NOMO-1 treated with DMSO at 0.1 percent for 48 hours (cell line): ENCODE data around the gene KHNYN.
A peak's percentile ranks its signal among the peaks of the same experiment; 100 is the strongest.

Experiments used
- DNase-seq: peaks from one replicate; lab custom pipeline; 2025; ENCODE audit not compliant: unreplicated experiment; lab: John Stamatoyannopoulos, UW

KHNYN gene

DNA sequence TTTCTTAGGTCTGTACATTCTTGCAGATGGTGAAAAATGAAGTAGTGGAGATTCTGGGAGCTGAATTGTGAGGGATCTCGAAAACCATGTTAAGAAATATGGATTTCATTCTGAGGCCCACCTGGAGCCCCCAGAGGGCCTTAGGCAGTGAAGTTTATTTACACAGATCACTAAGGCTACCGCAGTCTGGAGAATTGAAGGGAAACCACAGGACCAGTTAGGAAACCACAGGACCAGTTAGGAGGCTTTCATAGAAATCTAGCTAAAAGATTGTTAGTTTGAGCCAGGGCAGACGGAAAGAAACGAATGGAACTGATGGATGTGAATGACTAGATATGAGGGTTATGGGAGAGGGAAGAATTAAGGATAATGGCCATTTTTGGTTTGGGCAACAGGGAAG, 7.5 kb upstream of the KHNYN start:
- DNase-seq = no peak

DNA sequence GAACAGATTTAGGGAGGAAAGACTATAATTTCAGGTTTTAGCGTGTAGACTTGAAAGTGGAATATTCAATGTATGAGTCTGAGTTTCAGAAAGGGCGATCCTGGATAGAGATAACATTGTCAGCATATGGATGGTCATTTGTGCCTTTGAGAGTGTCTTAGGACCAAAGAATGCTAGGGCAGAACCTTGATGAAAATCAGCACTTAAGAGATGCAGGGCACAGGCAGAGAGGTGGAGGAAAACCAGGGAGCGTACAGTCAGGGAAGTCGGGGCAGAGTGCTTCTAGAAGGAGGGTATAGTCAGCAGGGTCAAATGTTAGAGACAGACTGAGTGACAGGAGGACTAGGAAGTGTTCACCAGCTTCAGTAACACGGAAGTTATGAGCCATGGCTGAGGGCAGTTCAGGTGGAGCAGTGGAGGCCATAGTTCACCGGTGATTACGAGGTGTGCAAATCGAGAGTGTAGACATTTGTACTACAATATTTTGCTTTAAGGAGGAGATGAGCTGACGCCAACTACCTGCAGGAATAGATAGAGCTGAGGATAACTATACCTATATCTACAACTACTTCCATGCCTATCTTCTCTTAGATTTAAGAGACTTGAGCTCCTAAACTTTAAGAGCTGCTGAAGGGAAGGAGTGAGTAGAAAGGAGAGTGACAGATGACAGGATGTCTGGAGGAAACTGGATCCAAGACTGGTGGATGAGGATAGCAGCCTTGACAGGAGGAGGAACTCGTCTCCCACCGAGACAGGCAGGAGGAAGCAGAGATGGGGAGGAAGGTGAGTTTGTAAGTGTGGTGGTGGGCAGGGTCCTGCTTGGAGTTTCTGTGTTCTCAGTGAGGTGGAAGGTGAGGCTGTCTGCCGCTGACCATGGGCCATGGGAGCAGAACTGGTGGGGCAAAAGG, 6.8 kb upstream of the KHNYN start:
- DNase-seq = no peak

GRCh38 chr14:24425704-24426103, 4.0 kb upstream of the KHNYN start:
- DNase-seq = no peak

DNA sequence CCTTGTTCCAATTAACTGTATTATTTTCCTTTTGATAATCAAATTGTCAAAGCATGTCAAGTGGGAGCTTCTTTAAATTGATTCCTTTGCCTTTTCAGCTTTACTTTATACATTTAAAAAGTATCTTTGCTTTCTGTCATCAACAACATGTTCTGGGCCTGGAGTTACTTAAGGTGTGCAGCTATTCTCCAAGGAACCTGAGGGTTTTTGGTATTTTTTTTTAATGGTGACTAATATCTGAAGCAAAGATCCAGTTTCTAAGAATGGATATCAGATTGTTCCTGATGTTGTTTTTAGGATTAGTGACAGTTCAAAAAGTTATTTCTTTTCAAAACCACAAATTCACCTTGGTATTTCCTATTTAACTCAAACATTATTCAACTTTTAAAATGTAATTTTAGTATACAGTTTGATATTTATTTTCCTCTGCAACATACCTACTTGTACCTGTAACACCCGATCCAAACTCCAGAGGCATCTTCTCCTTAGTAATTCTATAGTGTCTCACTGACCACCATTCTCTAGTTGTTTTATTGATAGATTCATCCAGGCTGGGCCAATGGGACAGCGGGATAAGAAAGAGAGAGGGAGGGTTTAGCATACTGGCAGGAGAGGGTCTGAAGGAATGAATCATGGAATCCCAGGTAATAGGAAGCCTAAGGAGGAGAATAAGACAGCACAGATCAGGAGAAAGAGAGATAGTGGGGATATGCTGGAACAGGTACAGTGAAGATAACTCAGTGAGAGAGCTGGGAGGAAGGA, 3.4 kb upstream of the KHNYN start:
- no peak for DNase-seq

GRCh38 chr14:24426912-24427536, 2.7 kb upstream of the KHNYN start:
- no peak for DNase-seq

GRCh38 chr14:24427537-24428508, 1.9 kb upstream of the KHNYN start:
- DNase-seq = no peak

GRCh38 chr14:24428628-24429394, 943 bp upstream of the KHNYN start:
- DNase-seq = no peak

DNA sequence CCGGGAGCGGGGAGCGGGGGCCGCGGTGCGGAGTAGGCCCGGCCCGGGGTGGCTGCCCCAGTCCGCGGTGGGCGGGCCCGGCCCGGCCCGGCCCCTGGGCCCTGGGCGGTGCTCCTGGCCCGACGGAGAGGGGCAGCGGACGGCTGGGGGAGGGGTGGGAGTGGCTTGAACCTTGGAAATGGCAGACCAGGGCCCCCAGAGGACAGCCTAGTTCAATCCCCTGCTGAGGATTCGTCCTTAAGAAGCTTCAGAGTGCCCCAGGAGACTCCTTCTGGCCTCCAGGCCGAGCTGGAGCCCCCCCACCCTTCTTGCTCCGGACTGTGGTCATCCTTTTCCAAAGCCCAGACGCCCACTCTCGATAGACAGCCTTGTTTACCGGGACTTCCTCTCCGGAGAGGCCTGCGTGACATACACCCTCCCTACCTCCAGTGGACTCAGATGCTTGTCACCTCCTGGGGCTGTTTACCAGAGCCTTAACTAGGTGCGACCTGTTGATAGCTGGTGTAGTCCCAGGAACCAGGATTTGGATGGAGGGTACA, 458 bp downstream of the KHNYN start:
- DNase-seq = peak; percentile 56

- peak; percentile 2 for DNase-seq
These were observed 1.2 kb downstream of the KHNYN start for GRCh38 chr14:24430682-24431568.

DNA sequence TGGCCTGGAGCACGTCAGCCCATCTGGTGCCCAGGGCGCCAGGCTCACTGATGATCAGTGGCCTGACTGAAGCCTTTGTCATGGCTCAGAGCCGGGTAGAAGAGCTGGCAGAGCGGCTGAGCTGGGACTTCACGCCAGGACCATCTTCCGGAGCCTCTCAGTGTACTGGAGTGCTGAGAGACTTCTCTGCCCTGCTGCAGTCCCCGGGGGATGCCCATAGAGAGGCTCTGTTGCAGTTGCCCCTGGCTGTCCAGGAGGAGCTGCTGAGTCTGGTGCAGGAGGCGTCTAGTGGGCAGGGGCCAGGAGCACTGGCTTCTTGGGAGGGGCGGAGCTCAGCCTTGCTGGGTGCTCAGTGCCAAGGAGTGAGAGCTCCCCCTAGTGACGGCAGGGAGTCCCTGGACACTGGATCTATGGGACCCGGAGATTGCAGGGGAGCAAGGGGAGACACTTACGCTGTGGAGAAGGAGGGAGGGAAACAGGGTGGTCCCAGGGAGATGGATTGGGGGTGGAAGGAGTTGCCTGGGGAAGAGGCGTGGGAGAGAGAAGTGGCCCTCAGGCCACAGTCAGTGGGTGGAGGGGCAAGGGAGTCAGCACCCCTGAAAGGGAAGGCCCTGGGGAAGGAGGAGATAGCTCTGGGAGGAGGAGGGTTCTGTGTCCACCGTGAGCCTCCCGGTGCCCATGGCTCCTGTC, 2.0 kb downstream of the KHNYN start:
- DNase-seq = peak; percentile 89

DNA sequence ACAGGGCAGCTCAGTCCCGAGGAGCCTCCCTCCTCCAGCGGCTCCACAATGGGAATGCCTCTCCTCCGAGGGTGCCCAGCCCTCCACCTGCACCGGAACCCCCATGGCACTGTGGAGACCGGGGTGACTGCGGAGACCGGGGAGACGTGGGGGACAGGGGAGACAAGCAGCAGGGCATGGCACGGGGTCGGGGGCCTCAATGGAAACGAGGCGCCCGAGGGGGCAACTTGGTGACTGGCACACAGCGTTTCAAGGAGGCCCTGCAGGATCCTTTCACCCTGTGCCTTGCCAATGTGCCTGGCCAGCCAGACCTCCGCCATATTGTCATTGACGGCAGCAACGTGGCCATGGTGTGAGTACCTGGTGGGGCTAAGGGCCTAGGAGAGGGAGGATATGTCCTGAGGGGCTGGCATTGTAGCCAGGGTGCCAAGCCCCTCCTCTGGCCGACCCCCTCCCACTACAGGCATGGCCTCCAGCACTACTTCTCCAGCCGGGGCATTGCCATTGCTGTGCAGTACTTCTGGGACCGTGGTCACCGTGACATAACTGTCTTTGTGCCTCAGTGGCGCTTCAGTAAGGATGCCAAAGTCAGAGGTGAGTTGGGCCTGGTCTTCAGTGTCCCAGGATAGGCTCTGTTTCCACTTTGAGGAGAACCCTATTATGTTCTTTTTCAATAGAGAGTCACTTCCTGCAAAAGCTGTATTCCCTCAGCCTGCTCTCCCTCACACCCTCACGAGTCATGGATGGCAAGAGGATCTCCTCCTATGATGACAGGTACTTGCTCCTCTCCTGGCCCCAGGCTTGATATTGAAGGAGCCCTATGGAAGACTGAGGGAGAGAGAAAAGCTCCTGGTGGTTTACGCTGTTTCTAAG, 2.7 kb downstream of the KHNYN start:
- DNase-seq = no peak

DNA sequence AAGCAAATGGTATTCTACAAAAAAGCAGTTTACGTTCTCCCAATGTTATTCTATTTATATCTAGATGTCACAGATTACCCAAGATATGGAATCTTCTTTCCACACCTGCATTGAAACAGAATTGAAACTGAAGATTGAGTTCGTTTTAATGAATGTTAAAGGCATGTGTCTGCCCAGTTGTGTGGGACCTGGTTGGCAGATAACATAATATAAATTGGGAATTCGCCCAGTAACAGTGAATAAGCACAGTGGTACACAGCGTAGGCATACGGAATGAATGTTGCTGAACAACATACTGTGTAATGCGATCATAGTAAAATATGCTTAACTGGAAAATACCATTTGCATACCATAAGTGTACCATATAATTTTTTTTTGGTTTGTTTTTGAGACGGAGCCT, 4.3 kb downstream of the KHNYN start:
- no peak for DNase-seq

DNA sequence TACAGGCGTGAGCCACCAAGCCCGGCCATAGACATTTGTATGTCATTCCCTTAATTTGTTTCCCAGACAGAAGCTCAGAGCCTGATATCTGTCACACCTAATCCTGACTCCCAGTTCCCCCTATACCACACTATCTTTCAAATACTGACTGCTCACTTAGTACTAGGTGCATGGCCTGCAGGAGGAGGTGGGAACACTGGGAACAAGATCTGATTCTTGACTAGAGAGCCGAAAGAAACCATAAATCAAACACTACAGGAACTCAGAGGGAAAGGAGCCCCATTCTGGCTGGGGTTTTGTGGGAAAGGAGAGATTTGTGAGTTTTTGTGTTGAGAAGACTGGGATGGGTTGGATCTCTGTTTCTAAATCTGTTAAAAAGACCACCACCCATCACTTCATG, 4.9 kb downstream of the KHNYN start:
- DNase-seq = no peak

DNA sequence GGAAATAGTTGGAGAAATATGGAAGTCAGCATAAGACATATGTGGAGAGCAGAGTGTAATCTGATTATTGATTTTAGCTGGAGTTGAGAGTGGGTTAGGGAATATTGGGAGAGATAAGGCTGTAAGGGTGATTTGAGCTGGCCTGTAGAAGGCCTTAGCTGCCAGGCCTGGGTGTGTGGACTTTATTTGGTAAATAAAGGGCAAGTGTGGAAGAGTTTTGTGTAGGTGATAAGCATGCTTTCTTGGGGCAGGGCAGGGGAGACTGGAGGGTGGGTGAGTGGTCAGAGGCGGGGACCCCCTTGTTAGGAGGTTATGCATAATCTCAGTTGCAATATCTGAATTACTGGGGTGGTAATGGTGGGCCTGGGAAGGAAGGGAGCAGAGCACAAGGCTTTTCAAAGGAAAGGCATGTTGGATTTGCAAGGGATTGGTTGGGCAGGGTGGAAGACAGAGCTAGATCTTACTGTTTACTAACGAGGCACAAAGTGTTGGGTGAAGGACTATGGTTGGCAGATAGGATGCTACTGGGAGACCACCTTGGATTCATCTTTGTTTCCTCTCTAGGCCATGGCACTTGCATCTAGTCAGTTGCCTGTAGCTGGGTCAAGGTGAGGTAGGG, 5.5 kb downstream of the KHNYN start:
- no peak for DNase-seq

DNA sequence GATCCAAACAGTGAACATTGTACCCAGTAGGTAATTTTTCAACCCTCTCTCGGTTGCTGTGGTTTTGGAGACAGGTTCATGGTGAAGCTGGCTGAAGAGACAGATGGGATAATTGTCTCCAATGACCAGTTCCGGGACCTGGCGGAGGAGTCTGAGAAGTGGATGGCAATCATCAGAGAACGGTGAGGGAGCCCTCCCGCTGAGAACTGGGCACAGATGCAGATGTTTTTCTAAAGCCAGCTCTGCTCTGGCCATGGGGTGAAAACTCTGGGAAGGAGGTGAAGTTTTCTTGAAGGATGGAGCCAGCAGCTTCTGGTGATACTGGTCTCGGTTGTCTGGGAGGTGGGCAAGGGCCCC, 6.2 kb downstream of the KHNYN start:
- DNase-seq = no peak

GRCh38 chr14:24436355-24437019, 6.7 kb downstream of the KHNYN start:
- peak; percentile 69 for DNase-seq
